ENCODE data around the gene C3.

- TF ChIP-seq, protein P1, sequence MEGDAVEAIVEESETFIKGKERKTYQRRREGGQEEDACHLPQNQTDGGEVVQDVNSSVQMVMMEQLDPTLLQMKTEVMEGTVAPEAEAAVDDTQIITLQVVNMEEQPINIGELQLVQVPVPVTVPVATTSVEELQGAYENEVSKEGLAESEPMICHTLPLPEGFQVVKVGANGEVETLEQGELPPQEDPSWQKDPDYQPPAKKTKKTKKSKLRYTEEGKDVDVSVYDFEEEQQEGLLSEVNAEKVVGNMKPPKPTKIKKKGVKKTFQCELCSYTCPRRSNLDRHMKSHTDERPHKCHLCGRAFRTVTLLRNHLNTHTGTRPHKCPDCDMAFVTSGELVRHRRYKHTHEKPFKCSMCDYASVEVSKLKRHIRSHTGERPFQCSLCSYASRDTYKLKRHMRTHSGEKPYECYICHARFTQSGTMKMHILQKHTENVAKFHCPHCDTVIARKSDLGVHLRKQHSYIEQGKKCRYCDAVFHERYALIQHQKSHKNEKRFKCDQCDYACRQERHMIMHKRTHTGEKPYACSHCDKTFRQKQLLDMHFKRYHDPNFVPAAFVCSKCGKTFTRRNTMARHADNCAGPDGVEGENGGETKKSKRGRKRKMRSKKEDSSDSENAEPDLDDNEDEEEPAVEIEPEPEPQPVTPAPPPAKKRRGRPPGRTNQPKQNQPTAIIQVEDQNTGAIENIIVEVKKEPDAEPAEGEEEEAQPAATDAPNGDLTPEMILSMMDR (IDR thresholded peaks at IDR 0.05 in 2 of 3, conservative IDR thresholded peaks at IDR 0.05 in 1 of 3; ENCODE audit: borderline replicate concordance in 1 of 3, insufficient read depth in 1 of 3, low read depth in 2 of 3, low read length in 2 of 3): peak in 2 of 3 experiments; percentile 72 to 78; a peak in 4 of 6 replicates
- TF ChIP-seq TCF7L2 (IDR thresholded peaks at IDR 0.05; ENCODE audit: borderline replicate concordance, extremely low read depth, insufficient read depth, insufficient read length) (no peak), RAD21 (IDR thresholded peaks at IDR 0.05; ENCODE audit: low read depth) (no peak), MAX (IDR thresholded peaks at IDR 0.05) (no peak), REST (IDR thresholded peaks at IDR 0.05; ENCODE audit: low read depth) (no peak), EZH2phosphoT487 (IDR thresholded peaks at IDR 0.05; ENCODE audit: borderline replicate concordance) (no peak), POLR2AphosphoS5 (IDR thresholded peaks at IDR 0.05; ENCODE audit: low read depth, low read length) (peak; percentile 14; the same call in 1 of the 2 replicates), EZH2 (IDR thresholded peaks at IDR 0.05) (no peak), SP1 (IDR thresholded peaks at IDR 0.05; ENCODE audit: low read depth) (no peak), POLR2A (IDR thresholded peaks at IDR 0.05; ENCODE audit: borderline replicate concordance, extremely low read depth, insufficient read depth, insufficient read length) (no peak), JUND (IDR thresholded peaks at IDR 0.05) (no peak)
These were observed 17.7 kb upstream of the C3 start for GRCh38 chr19:6737873-6738786.
